Ramos (cell line): Measurements from ENCODE around the gene UBE3C.
"Not testable (repeated sequence)": the region's sequence is repeated elsewhere in the genome, so short reads cannot be mapped to it uniquely, and the experiment has no call there.

ENCODE experiments used
- in situ Hi-C: fragments of 300-500 bp; cut with MboI; formaldehyde crosslinking; loops from one replicate; pipeline ENCODE4 v1.14.3; 2022; ENCODE audit warnings: low sequenced_read_pairs; ENCODE audit not compliant: unreplicated experiment

Gene UBE3C

GRCh38 chr7:157129907-157130460, 8.7 kb upstream of the UBE3C start:
- in situ Hi-C loops, result no loop called here

GRCh38 chr7:157130849-157131248, 7.9 kb upstream of the UBE3C start:
- in situ Hi-C loops, result not testable (repeated sequence)

DNA sequence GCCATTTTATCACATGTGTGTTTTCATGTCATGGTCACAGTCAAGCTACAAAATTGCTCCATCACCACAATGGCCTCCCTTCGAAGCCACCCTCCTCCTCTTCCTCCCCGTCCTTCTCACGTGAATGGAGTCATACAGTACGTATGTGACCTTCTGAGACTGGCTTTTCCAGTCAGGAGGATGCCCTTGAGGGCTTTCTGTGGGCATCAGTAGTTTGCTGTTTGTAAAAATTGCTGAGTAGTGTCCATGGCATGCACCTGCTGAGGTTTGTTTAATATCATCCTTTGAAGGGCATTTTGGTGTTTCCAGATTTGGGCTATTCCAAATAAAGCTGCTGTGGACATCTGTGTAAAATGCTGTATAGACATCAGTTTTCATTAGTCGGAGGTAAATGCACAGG, 5.9 kb upstream of the UBE3C start:
- in situ Hi-C loops, result no loop called here

- in situ Hi-C loops, result no loop called here
Observed at GRCh38 chr7:157133304-157133703, 5.4 kb upstream of the UBE3C start.

DNA sequence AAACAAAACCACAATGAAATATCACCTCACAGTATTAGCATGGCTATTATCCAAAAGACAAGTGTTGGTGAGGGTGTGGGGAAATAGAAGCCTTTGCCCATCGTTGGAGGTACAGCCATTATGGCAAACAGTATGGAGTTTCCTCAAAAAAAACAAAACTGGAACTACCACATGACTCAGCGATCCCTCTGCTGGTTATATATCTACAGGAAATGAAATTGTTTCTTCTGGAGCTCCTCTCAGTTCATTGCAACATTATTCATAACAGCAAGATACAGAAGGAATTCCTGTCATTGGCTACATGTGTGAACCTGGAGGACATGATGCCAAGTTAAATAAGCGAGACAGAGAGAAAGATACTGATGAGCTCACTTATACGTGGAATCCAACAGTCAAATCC, 2.4 kb upstream of the UBE3C start:
- in situ Hi-C loops, result no loop called here

GRCh38 chr7:157138101-157138423, 664 bp upstream of the UBE3C start:
- in situ Hi-C loops, result no loop called here

DNA sequence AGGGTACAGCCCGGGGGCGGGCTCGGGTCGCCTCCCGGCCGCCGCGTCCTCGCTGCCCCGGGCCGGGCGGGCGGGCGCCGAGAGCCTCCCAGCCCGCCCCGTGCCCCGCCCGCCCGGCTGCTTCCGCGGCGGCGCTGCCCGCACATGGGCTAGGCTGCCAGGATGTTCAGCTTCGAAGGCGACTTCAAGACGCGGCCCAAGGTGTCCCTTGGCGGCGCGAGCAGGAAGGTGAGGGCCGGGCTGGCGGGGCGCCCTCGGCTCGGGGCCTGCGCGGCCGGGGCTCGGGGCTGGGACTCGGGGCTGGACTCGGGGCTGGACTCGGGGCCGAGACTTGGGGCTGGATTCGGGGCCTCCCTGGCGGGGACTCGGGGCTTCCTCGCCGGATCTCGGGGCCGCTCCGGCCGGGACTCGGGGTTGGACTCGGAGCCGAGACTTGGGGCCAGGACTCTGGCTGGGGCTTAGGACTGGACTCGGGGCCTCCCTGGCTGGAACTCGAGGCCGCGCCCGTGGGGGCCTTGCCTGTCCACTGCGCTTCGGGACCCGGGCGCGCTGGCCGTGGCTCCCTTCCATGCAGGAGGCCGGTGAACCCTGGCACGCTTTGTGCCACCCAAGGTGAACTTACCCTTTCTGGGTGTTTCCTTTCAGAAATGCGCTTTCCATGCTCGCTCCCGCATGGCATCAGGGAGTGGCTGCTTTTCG, 534 bp downstream of the UBE3C start:
- in situ Hi-C loops, result no loop called here

DNA sequence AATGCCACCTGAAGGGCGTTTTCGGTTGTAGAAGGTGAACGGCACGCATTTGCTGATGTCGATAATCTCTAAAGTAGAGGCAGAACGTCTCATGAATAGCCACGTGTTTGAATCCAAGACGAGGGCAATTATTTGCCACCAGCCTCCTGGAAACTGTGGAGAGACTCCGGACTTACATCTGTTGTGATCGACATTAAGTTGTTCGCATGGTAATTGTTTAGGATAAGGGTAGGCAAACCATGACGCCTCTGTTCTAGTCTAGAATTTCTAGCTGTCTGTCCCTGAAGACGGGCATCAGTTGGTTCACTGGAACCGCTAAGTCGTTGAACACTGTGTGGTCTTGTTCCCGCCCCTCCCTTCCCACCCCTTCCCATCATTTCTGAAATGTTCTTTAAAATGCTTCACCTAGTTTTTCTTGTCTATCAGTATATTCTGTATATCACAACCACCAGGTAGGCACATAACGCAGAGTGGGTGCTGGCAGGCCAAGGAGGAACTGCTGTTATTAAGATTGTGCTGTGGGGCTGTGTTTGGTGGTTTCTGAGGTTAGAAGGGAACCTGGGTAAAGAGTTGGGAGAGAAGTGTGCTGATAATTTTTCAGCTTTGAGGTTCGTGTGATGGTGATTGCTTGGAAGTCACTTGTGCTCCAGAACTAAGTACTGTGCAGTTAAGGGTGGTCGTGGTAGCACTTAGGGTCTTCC, 1.2 kb downstream of the UBE3C start:
- in situ Hi-C loops, result no loop called here

DNA sequence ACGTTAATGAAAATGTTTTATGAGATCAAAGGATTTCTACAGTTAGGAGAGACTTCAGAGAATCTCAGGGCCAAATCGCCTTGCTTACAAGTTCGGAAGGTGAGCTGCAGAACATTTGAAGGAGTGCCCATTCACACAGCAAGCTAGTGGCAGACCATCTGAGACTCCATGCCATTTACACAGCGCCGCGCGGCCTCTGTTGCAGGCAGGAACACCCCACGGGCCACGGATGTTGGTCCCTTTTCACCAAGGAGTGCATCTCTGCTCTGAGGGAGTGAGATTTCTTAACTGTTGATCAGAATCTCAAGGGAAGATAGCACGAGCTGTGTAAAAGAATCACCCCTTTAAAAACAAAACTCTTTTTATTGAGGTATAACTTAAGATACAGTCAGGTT, 1.8 kb downstream of the UBE3C start:
- in situ Hi-C loops, result no loop called here

DNA sequence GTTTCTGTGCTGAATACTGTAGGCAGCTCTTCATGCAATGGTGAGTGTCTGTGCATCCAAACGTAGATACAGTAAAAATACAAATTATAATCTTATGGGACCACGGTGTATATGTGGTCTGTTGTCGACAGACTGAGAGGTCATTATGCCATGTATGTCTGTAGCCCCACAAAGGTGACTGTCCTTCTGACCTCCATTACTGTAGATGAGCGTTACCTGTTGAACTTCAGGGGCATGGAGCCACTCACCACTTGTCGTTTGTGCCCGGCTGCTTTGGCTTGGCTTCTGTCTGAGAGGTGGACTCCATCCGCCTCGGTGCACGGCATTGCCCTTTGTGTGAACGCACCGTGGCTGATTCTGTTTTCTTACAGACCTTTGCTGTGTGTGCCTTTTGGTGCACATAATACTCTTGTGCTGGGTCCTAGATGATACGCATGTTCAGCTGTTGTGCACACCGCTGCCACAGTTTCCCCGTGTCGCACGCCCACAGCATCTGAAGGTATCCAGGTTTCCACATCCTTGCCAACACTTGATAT, 2.9 kb downstream of the UBE3C start:
- in situ Hi-C loops, result no loop called here

DNA sequence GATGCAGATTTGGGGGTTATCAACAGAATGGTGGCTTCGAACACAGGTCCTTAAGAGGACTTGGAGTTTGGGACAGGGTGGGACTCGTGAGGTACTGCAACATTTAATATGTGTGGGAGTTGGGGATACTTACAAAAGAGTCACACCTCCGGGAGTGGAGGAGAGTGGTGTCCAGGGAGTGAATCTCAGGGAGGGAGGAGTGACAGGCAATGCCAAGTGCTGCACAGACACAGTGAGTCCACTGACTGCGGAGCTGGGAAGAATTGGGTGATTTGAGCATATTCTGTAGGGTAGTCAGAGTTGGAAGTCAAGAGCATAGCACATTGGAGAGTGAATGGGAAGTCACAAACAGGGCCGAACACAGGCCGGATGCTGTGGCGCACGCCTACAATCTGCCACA, 5.1 kb downstream of the UBE3C start:
- in situ Hi-C loops, result no loop called here

DNA sequence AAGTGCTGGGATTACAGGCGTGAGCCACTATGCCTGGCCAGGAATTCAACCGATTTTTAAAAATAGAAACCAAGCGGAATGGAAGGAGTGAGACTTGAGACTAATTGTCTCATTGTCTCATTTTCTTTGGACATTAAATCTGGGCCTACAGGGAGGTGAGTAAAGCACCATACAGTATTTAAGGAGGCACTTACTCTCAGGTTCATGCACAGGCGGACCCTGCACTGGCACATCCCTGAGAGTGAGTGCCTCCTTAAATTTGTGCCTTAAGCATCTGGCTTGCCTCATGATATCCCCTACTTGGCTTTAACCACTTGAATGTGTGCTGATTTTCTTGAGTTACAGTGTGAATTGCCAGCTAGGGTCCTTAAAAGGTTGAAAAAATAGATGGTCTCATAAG, 10.6 kb downstream of the UBE3C start:
- in situ Hi-C loops, result no loop called here

GRCh38 chr7:157150882-157151281, 12.2 kb downstream of the UBE3C start:
- in situ Hi-C loops, result no loop called here

DNA sequence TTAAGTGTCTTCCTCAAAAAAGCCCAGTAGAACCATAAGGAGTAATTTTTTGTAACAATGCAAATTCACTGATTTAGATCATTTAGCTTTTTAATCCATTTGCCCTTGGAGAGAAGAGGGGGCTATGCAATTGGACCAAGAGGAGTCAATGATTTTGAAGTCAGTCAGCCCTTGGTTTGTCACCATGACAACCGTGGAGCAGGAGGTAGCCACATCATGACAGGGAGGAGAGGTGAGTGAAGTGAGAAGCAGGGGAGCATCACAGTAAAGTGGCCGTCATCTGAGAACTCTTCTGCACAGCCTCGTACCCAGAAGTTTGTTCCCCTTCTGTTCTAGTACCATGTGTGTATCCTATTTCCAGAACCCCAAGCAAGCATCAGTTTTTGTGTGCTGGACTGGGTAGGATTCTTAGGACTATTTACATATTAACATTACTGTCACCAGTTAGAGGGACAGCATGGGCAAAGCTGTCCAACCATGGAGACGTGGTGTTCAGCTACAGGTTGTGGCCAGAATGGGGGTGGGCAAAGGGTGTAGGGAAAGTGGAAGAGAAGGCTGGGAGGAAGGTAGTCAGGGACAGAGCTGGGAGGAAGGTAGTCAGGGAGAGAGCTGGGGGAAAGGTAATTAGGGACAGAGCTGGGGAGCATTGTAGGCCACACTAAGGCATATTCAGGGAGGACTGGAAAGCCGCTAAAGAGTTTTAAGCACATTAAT, 13.1 kb downstream of the UBE3C start:
- in situ Hi-C loops, result no loop called here

DNA sequence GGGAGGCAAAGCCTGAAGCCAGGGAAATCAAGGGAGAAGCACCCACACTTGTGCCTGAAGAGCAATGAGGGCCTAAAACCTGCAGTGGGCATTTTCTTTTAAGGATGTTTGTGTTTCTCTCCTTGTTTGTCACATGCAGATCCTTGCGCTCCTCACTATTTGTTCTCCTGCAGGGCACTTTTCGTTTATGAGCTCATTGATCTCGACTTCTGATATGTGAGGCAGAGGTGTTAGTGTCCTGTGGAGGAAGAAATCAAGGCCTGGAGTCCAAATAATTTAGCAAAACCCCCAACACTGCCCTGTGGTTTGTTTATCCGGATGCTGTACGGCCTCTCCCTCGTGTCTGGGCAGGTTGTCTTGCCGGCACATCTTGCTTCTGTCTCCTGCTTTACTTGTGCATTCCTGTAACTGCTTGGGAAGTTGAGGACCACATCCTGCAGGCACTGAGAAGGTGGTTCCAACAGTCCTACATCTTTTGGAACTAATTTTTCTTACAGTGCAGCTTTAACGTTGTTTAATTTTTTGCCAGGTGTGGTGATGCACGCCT, 13.7 kb downstream of the UBE3C start:
- in situ Hi-C loops, result no loop called here

DNA sequence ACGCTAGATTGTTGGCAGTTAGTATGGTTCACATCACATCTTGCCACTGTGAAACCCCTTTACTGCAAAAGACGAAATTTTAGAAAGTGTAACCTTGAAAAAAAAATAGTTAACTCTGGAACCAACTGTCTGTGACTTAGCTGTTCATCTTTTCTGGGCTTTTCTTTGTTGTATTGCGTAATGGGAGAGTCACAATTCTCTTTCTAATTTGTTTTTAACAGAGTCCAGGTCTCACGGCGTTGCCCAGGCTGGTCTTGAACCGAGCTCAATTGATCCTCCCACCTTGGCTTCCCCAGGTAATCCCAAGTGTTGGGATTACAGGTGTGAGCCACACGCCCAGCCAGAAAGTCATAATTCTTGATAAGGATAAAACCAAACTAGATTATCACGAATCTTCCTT, 14.5 kb downstream of the UBE3C start:
- in situ Hi-C loops, result no loop called here

DNA sequence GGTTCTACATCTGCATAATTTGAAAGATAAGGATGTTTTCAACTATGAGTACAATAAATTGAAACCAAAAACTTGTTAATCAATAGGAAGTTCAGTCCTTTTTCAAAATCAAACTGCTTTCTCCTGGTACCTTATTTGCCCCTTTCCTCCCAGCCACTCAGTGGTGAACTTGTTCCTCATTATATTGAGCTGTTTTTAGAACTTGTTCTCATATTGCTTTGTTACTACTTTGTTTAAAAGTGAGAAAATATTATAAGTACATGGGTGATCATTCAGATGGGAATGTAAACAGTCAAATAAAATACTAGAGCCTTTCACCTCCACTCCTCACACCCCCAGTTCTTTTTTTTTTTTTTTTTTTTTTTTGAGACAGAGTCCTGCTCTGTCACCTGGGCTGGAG, 17.2 kb downstream of the UBE3C start:
- in situ Hi-C loops, result no loop called here

GRCh38 chr7:157158400-157158799, 19.7 kb downstream of the UBE3C start:
- in situ Hi-C loops, result no loop called here

DNA sequence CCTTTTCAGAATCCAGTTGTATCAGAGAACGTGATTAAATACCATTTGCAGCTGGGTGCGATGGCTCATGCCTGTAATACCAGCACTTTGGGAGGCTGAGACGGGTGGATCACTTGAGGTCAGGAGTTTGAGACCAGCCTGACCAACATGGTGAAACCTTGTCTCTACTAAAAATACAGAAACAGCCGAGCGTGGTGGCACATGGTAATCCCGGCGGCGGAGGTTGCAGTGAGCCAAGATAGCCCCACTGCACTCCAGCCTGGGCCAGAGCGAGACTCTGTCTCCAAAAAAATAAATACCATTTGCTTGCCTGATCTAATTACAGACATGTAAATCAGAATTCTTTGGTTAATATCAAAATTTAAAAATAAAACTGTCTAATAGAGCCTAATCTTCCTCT, 20.8 kb downstream of the UBE3C start:
- in situ Hi-C loops, result not testable (repeated sequence)

DNA sequence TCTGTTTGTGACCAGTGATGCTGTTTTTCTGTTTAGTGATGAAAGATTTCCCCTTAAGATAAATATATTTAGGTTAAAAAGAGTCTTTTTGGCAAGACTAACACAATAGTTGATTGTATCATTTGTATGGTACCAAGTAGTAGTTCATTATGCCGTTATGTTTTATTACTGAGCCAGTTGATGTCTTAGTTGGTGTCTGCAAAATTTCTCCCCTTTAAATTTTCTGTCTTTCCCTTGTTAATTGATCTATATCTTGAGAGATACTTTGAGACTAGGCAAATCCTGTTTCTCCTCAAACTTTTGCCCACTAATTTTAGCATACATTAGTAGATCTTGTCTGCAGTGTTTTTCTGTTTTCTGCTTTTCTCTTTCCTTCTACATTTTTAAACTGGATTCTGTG, 21.7 kb downstream of the UBE3C start:
- in situ Hi-C loops, result no loop called here

GRCh38 chr7:157165987-157166386, 27.3 kb downstream of the UBE3C start:
- in situ Hi-C loops, result no loop called here
